KMS-11 (cell line): ENCODE results near the gene KRT8.

Source experiments
- H2AFZ ChIP-seq: fragments of 200-600 bp; sonication (generic); 2 replicates; pipeline ENCODE4 v1.6.1; 2016; ENCODE audit warnings: antibody characterized with exemption, mixed run types, low read depth
- H3K27ac ChIP-seq: fragments of 200-600 bp; sonication (generic); 2 replicates; pipeline ENCODE4 v1.6.1; 2016; ENCODE audit warnings: mild to moderate bottlenecking, mixed run types
- H3K27me3 ChIP-seq: fragments of 200-600 bp; sonication (generic); 2 replicates; pipeline ENCODE4 v1.6.1; 2017; ENCODE audit warnings: mild to moderate bottlenecking, low read depth, mixed run types, moderate library complexity; ENCODE audit not compliant: insufficient read depth
- H3K36me3 ChIP-seq: fragments of 200-600 bp; sonication (generic); 2 replicates; pipeline ENCODE4 v1.6.1; 2017; ENCODE audit warnings: mild to moderate bottlenecking, mixed run types; ENCODE audit not compliant: insufficient read depth
- H3K4me1 ChIP-seq: fragments of 200-600 bp; sonication (generic); 2 replicates; pipeline ENCODE4 v1.6.1; 2016; ENCODE audit warnings: mild to moderate bottlenecking, low read depth, mixed run types; ENCODE audit not compliant: poor library complexity, severe bottlenecking
- H3K4me2 ChIP-seq: fragments of 200-600 bp; sonication (generic); 2 replicates; pipeline ENCODE4 v1.7.0; 2016; ENCODE audit warnings: mild to moderate bottlenecking, mixed run types
- H3K4me3 ChIP-seq: fragments of 200-600 bp; sonication (generic); IDR thresholded peaks from 2 replicates; pipeline ENCODE4 v1.6.1; 2017; ENCODE audit warnings: low read depth, low read length, mixed read lengths; ENCODE audit not compliant: insufficient read depth
- H3K79me2 ChIP-seq: fragments of 200-600 bp; sonication (generic); 2 replicates; pipeline ENCODE4 v1.6.1; 2016; ENCODE audit warnings: low read depth, mixed run types; ENCODE audit not compliant: insufficient read depth
- H3K9ac ChIP-seq: fragments of 200-600 bp; sonication (generic); 2 replicates; pipeline ENCODE4 v1.6.1; 2016; ENCODE audit warnings: mild to moderate bottlenecking, mixed run types
- H4K20me1 ChIP-seq: fragments of 200-600 bp; sonication (generic); 2 replicates; pipeline ENCODE4 v1.6.1; 2016; ENCODE audit warnings: mild to moderate bottlenecking, mixed run types; ENCODE audit not compliant: insufficient read depth
- CTCF ChIP-seq: fragments of 200-600 bp; sonication (generic); conservative IDR thresholded peaks from 2 replicates; pipeline ENCODE4 v1.6.1; 2017; ENCODE audit warnings: low read depth, mild to moderate bottlenecking, antibody characterized with exemption, low read length, moderate library complexity, mixed read lengths

KRT8 gene

GRCh38 chr12:52899338-52900035 lies 5.4 kb downstream of the KRT8 start:
- TF ChIP-seq CTCF: no peak
- H2AFZ ChIP-seq: no peak overlapping the region
- peaks cover 15% of the 10 kb centered on the region for H3K4me1 ChIP-seq
- H3K4me2 ChIP-seq: no peak overlapping the region
- no peaks in the 10 kb centered on the region for H3K79me2 ChIP-seq
- H3K27me3 ChIP-seq: no peaks in the 10 kb centered on the region
- H3K36me3 ChIP-seq: no peaks in the 10 kb centered on the region
- no peak overlapping the region for H3K9ac ChIP-seq
- H3K27ac ChIP-seq: no peak overlapping the region
- H3K4me3 ChIP-seq: no peak overlapping the region
- H4K20me1 ChIP-seq: no peaks in the 10 kb centered on the region

- peaks cover 5% of the 10 kb centered on the region for H3K4me1 ChIP-seq
- H2AFZ ChIP-seq: no peak overlapping the region
- TF ChIP-seq CTCF: no peak
- H3K36me3 ChIP-seq: no peaks in the 10 kb centered on the region
- H3K4me2 ChIP-seq: no peak overlapping the region
- no peak overlapping the region for H3K9ac ChIP-seq
- no peak overlapping the region for H3K4me3 ChIP-seq
- no peak overlapping the region for H3K27ac ChIP-seq
- no peaks in the 10 kb centered on the region for H3K27me3 ChIP-seq
- no peaks in the 10 kb centered on the region for H4K20me1 ChIP-seq
- H3K79me2 ChIP-seq: no peaks in the 10 kb centered on the region
These were observed 8.4 kb downstream of the KRT8 start for GRCh38 chr12:52896190-52897100.

- no peaks in the 10 kb centered on the region for H3K36me3 ChIP-seq
- no peak overlapping the region for H2AFZ ChIP-seq
- H3K9ac ChIP-seq: no peak overlapping the region
- no peak overlapping the region for H3K4me2 ChIP-seq
- TF ChIP-seq CTCF: no peak
- H3K27me3 ChIP-seq: no peaks in the 10 kb centered on the region
- no peak overlapping the region for H3K4me3 ChIP-seq
- H3K79me2 ChIP-seq: no peaks in the 10 kb centered on the region
- H3K27ac ChIP-seq: no peak overlapping the region
- peaks cover 5% of the 10 kb centered on the region for H3K4me1 ChIP-seq
- no peaks in the 10 kb centered on the region for H4K20me1 ChIP-seq
These were observed 9.1 kb downstream of the KRT8 start for GRCh38 chr12:52895726-52896189.

GRCh38 chr12:52892974-52893373 lies 11.9 kb downstream of the KRT8 start:
- Histone ChIP-seq H3K4me1 (peaks cover 5% of the 10 kb centered on the region), H3K4me2 (no peak overlapping the region), H3K9ac (no peak overlapping the region), H3K27ac (no peak overlapping the region), H3K79me2 (no peaks in the 10 kb centered on the region), H4K20me1 (no peaks in the 10 kb centered on the region), H3K4me3 (no peak overlapping the region), H3K36me3 (no peaks in the 10 kb centered on the region), H2AFZ (no peak overlapping the region), H3K27me3 (no peaks in the 10 kb centered on the region)
- no peak for TF ChIP-seq CTCF
